ENCODE measurements around the gene FBXO2. TPM values are rescaled to one million over a fixed set of nuclear protein-coding genes. Genes with fewer than 3 reads are reported as not detected.

FBXO2 gene
- total RNA-seq: 5.2 and 7.3 TPM in 2 replicates

DNA sequence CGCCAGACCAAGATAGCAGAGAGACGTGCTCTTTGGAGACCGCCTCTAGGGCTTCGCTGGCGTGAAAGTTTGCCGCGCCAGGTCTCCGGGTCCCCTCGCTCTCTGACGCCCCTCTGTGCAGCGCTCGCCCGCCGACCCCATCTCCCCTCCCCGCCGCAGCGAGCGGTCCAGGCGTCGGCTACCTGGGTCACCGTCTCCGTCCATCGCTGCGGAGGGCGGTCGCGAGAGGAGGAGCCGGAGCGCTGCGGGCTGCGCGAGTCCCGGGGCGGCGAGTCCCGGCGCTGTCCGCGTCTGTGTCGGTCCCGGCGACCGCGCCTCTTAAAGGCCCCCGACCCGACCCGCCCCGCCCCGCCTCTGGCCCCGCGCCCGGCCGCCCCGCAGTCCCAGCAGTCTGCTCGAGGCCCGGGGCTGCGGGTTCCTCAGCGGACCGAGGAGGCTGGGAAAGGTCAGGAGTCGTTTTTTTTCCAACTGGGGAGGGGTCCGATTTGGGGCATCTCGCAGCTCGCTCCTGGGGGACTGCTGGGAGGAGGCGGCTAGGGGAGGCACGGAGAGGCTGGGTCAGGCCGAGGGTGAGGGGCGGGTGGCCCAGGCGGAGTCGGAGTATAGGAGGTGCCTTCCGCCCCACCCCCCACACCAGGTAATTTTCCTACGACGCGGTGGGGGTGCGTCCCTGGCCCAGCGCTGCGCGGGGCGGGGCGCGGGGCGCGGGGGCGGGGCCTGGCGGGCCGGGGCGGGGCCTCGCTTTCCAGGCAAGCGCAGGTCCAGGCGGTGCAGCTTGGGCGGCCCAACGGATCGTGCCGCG is at the start of gene FBXO2, which contains the start of gene FBXO44:
FBXO2 (minus strand) TSS at position 293 of the 802 bp plus-strand sequence; CDS start at position 204, 89 bp downstream.
FBXO44 (plus strand) TSS at position 741 of the 802 bp plus-strand sequence. CDS start 959 bp downstream, outside the sequence.

GRCh38 chr1:11691302-11691914 is 37.2 kb upstream of the FBXO2 start, which contains the start of gene DRAXIN:
Gene DRAXIN, plus strand, starts transcription at chr1:11691710. Its CDS starts 14,549 bp downstream, at chr1:11706259.

DNA sequence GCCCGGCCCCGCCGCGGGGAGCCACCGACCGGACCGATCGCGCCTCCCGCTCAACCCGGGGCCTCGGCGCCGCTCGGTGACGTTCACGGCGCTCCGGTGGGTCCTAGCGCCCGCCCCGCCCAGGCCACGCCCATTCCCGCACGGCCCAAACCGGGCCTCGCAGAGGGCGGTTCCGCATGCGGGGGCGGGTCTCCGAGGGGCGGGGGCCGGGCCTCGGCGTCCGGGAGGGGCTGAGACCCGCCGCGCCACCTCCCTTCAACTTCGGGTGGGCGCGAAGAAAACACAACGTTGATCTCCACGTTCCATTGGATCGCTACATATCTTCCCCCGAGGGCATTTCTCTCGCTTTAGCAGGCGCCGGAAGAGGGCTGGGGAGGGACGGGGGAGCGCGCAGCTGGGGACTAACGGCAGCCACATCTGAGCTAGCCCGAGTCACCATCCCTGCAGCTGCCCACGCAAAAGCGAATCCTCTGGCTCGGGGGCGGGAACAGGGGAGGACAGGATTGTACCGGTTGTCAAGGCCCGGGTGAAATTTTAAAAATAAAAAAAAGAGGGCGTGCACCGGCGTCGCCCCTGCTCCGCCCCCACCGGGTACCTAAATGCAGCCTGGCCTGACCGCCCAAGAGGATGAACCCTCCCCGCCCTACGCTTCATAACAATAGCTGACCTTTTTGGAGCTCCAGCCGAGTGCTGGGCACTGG is 27.0 kb upstream of the FBXO2 start, which contains the start of gene MAD2L2:
MAD2L2 (minus strand) TSS at position 78 of the 701 bp plus-strand sequence. CDS start 547 bp downstream, outside the sequence.

Other genes starting within 250 kb of the FBXO2 start
- not detected in 2 replicates for gene DISP3, start 175.3 kb downstream of the FBXO2 start, total RNA-seq
- 12.1 and 17.2 TPM in 2 replicates for gene FBXO44, start 448 bp upstream of the FBXO2 start, total RNA-seq
- gene FBXO6, start 9.8 kb upstream of the FBXO2 start, total RNA-seq: 5.5 and 7.0 TPM in 2 replicates
- 29.0 and 33.6 TPM in 2 replicates for gene MAD2L2, start 26.7 kb upstream of the FBXO2 start, total RNA-seq
- 0.16 and 0.26 TPM in 2 replicates for gene DRAXIN, start 37.3 kb upstream of the FBXO2 start, total RNA-seq
- 33.1 and 39.2 TPM in 2 replicates for gene AGTRAP, start 81.7 kb upstream of the FBXO2 start, total RNA-seq
- gene C1orf167, start 107.8 kb upstream of the FBXO2 start, total RNA-seq: 0.63 and 1.3 TPM in 2 replicates
- gene MTHFR, start 151.5 kb upstream of the FBXO2 start, total RNA-seq: 49.2 and 75.0 TPM in 2 replicates
- gene CLCN6, start 151.8 kb upstream of the FBXO2 start, total RNA-seq: 10.0 and 11.0 TPM in 2 replicates
- gene NPPA, start 193.4 kb upstream of the FBXO2 start, total RNA-seq: not detected in 2 replicates
- not detected in 2 replicates for gene NPPB, start 204.5 kb upstream of the FBXO2 start, total RNA-seq